CD4-positive, alpha-beta memory T cell (primary cell): ENCODE data around the gene SAMD4A. TPM values are rescaled to one million over a fixed set of nuclear protein-coding genes. Genes with fewer than 3 reads are reported as not detected.
A peak's percentile ranks its signal among the peaks of the same experiment; 100 is the strongest.

ENCODE experiments used
- CTCF ChIA-PET: fragments of 350-600 bp; sonication (Branson Sonifier 250); formaldehyde crosslinking; loops from one replicate; lab custom pipeline; 2021; ENCODE audit warnings: inconsistent platforms; ENCODE audit not compliant: partially characterized antibody; lab: Charles Lee
- POLR2A ChIA-PET: fragments of 350-600 bp; sonication (Branson Sonifier 250); formaldehyde crosslinking; loops from one replicate; lab custom pipeline; 2021; ENCODE audit not compliant: partially characterized antibody; lab: Charles Lee
- DNase-seq, 5 donors: peaks; one replicate each; pipeline versions ENCODE4 v3.0.0 to v3.0.0-alpha.2; 2020 to 2022; ENCODE audit warnings: mixed read lengths in 1 of 5
- H3K27ac ChIP-seq: one replicate; pipeline ENCODE4 v1.7.0; 2013; ENCODE audit warnings: low read depth, low read length
- H3K27me3 ChIP-seq: 2 replicates; pipeline ENCODE4 v1.7.0; 2013; ENCODE audit warnings: mild to moderate bottlenecking, low read length, moderate library complexity; ENCODE audit not compliant: insufficient read depth
- H3K36me3 ChIP-seq: 2 replicates; pipeline ENCODE4 v1.7.0; 2013; ENCODE audit warnings: mild to moderate bottlenecking, low read length, moderate library complexity; ENCODE audit not compliant: insufficient read depth
- H3K4me1 ChIP-seq: 2 replicates; pipeline ENCODE4 v1.7.0; 2013; ENCODE audit warnings: mild to moderate bottlenecking, low read length, moderate library complexity; ENCODE audit not compliant: insufficient read depth
- H3K4me3 ChIP-seq, 2 donors: one replicate each; pipeline ENCODE4 v1.7.0; 2013; ENCODE audit warnings: low read length in 2 of 2, mild to moderate bottlenecking in 1 of 2
- H3K9me3 ChIP-seq, 2 donors: one replicate each; pipeline ENCODE4 v1.7.0; 2013; ENCODE audit warnings: low read length in 2 of 2, control low read depth in 1 of 2; ENCODE audit not compliant: control insufficient read depth in 1 of 2
- H3K27ac Mint-ChIP-seq, 7 donors: one replicate each; pipeline ENCODE4 v1.8.0; 2020 to 2021; ENCODE audit warnings: mixed read lengths in 7 of 7, mild to moderate bottlenecking in 6 of 7, inconsistent platforms in 3 of 7, moderate library complexity in 3 of 7
- H3K27me3 Mint-ChIP-seq, 2 donors: one replicate each; pipeline ENCODE4 v1.8.0; 2020 to 2021; ENCODE audit warnings: mixed read lengths in 2 of 2
- H3K36me3 Mint-ChIP-seq, 2 donors: one replicate each; pipeline ENCODE4 v1.8.0; 2020 to 2021; ENCODE audit warnings: mixed read lengths in 2 of 2, inconsistent platforms in 1 of 2, mild to moderate bottlenecking in 1 of 2
- H3K4me1 Mint-ChIP-seq, 4 donors: one replicate each; pipeline ENCODE4 v1.8.0; 2020 to 2021; ENCODE audit warnings: mixed read lengths in 4 of 4, mild to moderate bottlenecking in 1 of 4
- H3K4me3 Mint-ChIP-seq, 8 donors: one replicate each; pipeline ENCODE4 v1.8.0; 2020 to 2021; ENCODE audit warnings: mixed read lengths in 8 of 8, mild to moderate bottlenecking in 7 of 8, moderate library complexity in 6 of 8, inconsistent platforms in 3 of 8
- H3K9me3 Mint-ChIP-seq, 8 donors: one replicate each; pipeline ENCODE4 v1.8.0; 2020 to 2021; ENCODE audit warnings: mixed read lengths in 8 of 8, mild to moderate bottlenecking in 5 of 8, inconsistent platforms in 3 of 8, moderate library complexity in 1 of 8
- intact Hi-C: fragments of 100-400 bp; cut with micrococcal nuclease; formaldehyde crosslinking; loops from one replicate; pipeline ENCODE4 v1.15.1; 2023
- polyA plus RNA-seq, 2 donors: library from polyadenylated mRNA; unstranded; fragments of 300-500 nt; fragmentation: Illumina TruSeq; gene quantifications; one replicate each; pipeline ENCODE4 v1.2.3, GENCODE V29; 2021
- total RNA-seq, 2 experiments: library from RNA; stranded (reverse); gene quantifications; one replicate each; pipeline ENCODE4 v1.2.3, GENCODE V29; 2021

SAMD4A gene
- total and polyA plus RNA-seq, 4 experiments from 2014 or later, result 0.72 to 1.4 (median 0.93) TPM; not detected in 1

DNA sequence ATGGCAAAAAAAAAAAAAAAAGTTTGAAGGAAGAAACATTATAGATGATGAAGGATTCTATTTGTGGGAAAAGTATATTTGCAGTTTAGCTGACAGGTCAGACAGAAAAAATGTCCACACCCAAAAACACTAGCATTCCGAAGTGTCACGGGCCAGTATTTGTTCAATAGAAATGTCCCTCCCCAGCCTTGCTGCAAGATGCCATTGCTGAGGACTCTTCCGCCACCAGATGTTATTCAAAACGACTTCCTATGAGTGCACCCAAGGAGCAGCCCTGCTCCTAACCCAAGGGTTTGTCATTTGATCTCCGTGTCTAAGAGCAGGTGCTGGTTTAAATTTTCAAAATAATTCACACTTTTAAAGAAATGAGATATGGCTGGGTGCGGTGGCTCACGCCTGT, 172.6 kb downstream of the SAMD4A start:
- H3K27ac Mint-ChIP-seq, result no peak overlapping the region
- ChIA-PET CTCF (interaction anchor here (1.3 to 1.5 kb wide), 2 partner anchors 12 to 35 kb away, joined by 3 to 5 read pairs; no protein-coding TSS in a partner anchor), POLR2A (no interaction called here)
- H3K36me3 ChIP-seq, result no peaks in the 10 kb centered on the region
- H3K9me3 ChIP-seq, result no peaks in the 10 kb centered on the region
- no peak for DNase-seq
- peaks cover 7 to 37% (median 25%) of the 10 kb centered on the region in 4 donors for H3K4me1 Mint-ChIP-seq
- H3K4me1 ChIP-seq, result peaks cover 16% of the 10 kb centered on the region
- no peaks in the 10 kb centered on the region for H3K36me3 Mint-ChIP-seq
- H3K27me3 Mint-ChIP-seq, result no peaks in the 10 kb centered on the region
- intact Hi-C loops, result no loop called here
- H3K4me3 ChIP-seq, result no peak overlapping the region
- no peaks in the 10 kb centered on the region for H3K9me3 Mint-ChIP-seq
- H3K4me3 Mint-ChIP-seq, result no peak overlapping the region
- no peaks in the 10 kb centered on the region for H3K27me3 ChIP-seq
- H3K27ac ChIP-seq, result no peak overlapping the region

DNA sequence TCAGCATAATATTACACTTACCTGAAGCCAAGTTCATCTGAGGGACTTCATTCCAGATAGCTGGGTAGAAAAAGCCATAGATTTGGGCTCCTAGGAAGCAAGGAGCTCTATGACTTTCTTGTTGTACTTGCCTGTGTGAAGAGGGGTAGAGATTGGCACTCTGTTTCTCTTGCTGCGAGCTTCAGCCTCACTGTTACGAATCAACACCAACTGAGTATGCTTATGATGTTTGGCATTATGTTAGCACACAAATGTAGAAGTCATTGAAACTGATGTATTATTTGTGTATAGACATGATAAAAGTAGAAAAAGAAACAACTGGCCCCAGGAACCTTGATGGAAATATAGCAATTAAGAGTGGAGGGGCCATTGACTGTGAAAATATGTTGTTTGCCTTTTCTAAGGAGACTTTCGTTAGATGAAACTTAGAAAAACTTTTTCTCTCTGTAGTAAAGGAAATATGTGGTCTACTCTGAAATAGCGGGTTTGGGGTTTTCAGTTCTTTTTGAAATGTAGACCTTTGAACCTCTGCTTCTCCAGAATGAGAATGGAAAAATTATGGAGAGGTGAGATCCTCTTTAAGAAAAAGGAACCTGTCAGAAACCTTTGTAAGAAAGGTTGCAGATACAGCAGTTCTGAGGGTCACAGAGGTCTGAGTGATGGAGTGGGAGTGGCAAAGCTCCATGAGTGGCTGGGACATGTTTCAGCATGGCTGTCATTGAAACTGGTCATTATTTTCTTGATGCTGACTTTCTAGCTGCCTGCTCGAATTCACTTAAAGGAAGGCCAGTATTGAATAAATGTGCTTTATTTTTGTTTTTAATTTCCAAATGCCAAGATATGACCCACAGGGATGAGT, 175.8 kb downstream of the SAMD4A start:
- intact Hi-C loops, result no loop called here
- Mint-ChIP-seq H3K9me3 (no peaks in the 10 kb centered on the region), H3K27me3 (no peaks in the 10 kb centered on the region), H3K36me3 (no peaks in the 10 kb centered on the region), H3K4me3 (no peak overlapping the region), H3K4me1 (peaks cover 7 to 27% (median 19%) of the 10 kb centered on the region in 4 donors), H3K27ac (no peak overlapping the region)
- Histone ChIP-seq H3K9me3 (no peaks in the 10 kb centered on the region), H3K27me3 (no peaks in the 10 kb centered on the region), H3K27ac (no peak overlapping the region), H3K4me3 (no peak overlapping the region), H3K4me1 (peaks cover 7% of the 10 kb centered on the region), H3K36me3 (no peaks in the 10 kb centered on the region)
- DNase-seq, result no peak
- ChIA-PET CTCF (interaction anchor here (1.3 kb wide), 1 partner anchor 19 kb away, joined by 3 read pairs; no protein-coding TSS in a partner anchor), POLR2A (no interaction called here)

DNA sequence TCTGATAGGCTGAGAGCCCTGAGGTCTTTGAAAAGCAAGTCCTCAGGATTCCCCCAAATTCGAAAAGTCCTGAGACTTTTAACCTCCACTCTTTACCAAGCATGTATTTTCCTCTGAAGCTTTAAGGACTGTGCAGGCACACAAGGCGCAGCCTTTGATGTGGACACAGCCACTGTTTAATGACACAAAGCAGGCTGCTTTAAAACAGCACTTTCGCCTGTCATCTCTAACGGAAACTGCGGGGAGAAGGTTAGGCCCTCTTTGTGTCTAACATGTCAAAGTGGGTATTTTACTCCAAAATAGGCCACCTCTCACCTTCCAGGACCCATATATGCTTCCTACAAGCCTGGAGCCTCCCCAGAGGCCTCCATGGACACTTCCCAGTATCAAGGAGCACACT, 176.5 kb downstream of the SAMD4A start:
- H3K9me3 Mint-ChIP-seq, result no peaks in the 10 kb centered on the region
- no peaks in the 10 kb centered on the region for H3K36me3 ChIP-seq
- H3K27ac Mint-ChIP-seq, result peak overlapping the region in 1 of 7 donors; percentile 49
- CTCF ChIA-PET, result interaction anchor here (1.3 kb wide), 1 partner anchor 18 kb away, joined by 3 read pairs; no protein-coding TSS in a partner anchor
- no peaks in the 10 kb centered on the region for H3K36me3 Mint-ChIP-seq
- no peak overlapping the region for H3K4me3 Mint-ChIP-seq
- H3K27me3 Mint-ChIP-seq, result no peaks in the 10 kb centered on the region
- no peaks in the 10 kb centered on the region for H3K9me3 ChIP-seq
- no peak overlapping the region for H3K27ac ChIP-seq
- H3K4me3 ChIP-seq, result no peak overlapping the region
- intact Hi-C loops, result no loop called here
- POLR2A ChIA-PET, result no interaction called here
- no peak for DNase-seq
- peaks cover 4 to 21% (median 14%) of the 10 kb centered on the region in 4 donors for H3K4me1 Mint-ChIP-seq
- peaks cover 5% of the 10 kb centered on the region for H3K4me1 ChIP-seq
- no peaks in the 10 kb centered on the region for H3K27me3 ChIP-seq

DNA sequence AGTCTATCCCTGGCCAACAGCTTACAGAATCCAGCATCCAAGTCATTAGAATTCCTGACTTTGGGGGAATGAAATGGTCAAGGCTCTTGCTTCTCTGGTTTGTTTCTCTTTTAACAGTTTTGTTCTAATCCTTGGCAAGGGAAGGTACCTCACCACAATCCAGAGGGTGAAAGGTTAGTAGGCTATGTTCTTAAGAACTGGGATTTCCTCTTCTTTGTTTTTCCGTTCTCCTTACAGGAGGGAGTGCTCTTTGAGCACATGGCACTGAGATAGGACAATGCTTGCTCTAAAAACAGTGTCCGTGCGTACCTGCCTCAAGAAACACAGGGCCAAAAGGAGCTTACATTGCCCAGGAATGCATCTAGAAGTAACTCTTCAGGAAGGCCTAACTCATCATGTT, 179.1 kb downstream of the SAMD4A start:
- H3K9me3 Mint-ChIP-seq, result no peaks in the 10 kb centered on the region
- no peaks in the 10 kb centered on the region for H3K27me3 ChIP-seq
- no peaks in the 10 kb centered on the region for H3K9me3 ChIP-seq
- CTCF ChIA-PET, result interaction anchor here (3.1 kb wide), 1 partner anchor 28 kb away, joined by 11 read pairs; no protein-coding TSS in a partner anchor
- no peak overlapping the region for H3K4me3 ChIP-seq
- peaks cover 5% of the 10 kb centered on the region for H3K4me1 ChIP-seq
- H3K27ac ChIP-seq, result no peak overlapping the region
- no peak for DNase-seq
- peaks cover 4 to 20% (median 12%) of the 10 kb centered on the region in 4 donors for H3K4me1 Mint-ChIP-seq
- no peaks in the 10 kb centered on the region for H3K27me3 Mint-ChIP-seq
- no peak overlapping the region for H3K27ac Mint-ChIP-seq
- POLR2A ChIA-PET, result no interaction called here
- no peaks in the 10 kb centered on the region for H3K36me3 ChIP-seq
- intact Hi-C loops, result no loop called here
- no peak overlapping the region for H3K4me3 Mint-ChIP-seq
- no peaks in the 10 kb centered on the region for H3K36me3 Mint-ChIP-seq

DNA sequence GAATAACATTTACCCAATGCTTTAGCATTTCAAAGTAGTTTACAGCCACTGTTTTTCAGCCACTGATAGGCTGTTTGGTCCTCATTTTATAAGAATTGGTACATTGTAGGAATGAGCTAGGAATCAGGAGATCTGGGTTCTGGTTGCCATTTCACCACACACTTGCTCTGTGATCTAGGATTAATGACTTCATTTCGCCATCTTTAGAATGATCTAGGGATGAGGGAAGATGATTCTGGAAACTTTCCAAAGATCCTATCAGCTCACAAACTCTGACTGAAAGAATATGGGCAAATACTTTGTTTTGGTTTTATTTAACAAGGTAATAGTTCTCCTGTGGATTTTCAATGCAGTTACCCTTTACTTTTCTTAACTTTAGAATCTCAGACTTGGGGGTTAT, 180.7 kb downstream of the SAMD4A start:
- no peaks in the 10 kb centered on the region for H3K36me3 ChIP-seq
- H3K36me3 Mint-ChIP-seq, result peaks cover 0 to 3% of the 10 kb centered on the region in 2 donors
- POLR2A ChIA-PET, result no interaction called here
- no peak overlapping the region for H3K4me3 ChIP-seq
- no peak overlapping the region for H3K27ac Mint-ChIP-seq
- H3K4me1 Mint-ChIP-seq, result peaks cover 0 to 8% (median 4%) of the 10 kb centered on the region in 4 donors
- no peaks in the 10 kb centered on the region for H3K27me3 ChIP-seq
- H3K9me3 ChIP-seq, result no peaks in the 10 kb centered on the region
- CTCF ChIA-PET, result interaction anchor here (1.1 to 3.1 kb wide), 2 partner anchors 17 to 26 kb away, joined by 3 to 11 read pairs; no protein-coding TSS in a partner anchor
- no peak overlapping the region for H3K4me3 Mint-ChIP-seq
- no peaks in the 10 kb centered on the region for H3K9me3 Mint-ChIP-seq
- peaks cover 2% of the 10 kb centered on the region for H3K4me1 ChIP-seq
- no peaks in the 10 kb centered on the region for H3K27me3 Mint-ChIP-seq
- no peak overlapping the region for H3K27ac ChIP-seq
- intact Hi-C loops, result no loop called here
- no peak for DNase-seq

DNA sequence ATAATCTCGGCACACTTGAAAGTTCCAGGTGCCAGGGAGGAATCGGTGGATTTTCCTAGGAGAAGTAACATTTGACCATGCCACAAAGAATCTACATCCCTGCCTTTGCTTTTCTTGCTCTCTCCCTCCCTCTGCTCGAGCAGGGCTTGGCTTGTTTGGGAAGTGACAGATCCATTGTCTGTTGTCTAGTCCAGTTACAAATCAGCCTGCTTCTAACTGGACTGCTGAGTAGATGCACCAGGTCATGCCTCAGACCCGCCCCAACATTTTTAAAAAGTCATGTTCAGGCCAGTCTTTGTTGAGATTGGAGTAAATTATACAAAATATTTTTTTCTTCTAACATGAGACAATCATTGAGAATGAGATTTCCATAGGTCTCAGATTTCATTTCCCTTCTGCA, 182.3 kb downstream of the SAMD4A start:
- Histone ChIP-seq H3K4me3 (no peak overlapping the region), H3K36me3 (no peaks in the 10 kb centered on the region), H3K27me3 (no peaks in the 10 kb centered on the region), H3K27ac (no peak overlapping the region), H3K4me1 (no peaks in the 10 kb centered on the region), H3K9me3 (no peaks in the 10 kb centered on the region)
- H3K9me3 Mint-ChIP-seq, result no peaks in the 10 kb centered on the region
- intact Hi-C loops, result no loop called here
- ChIA-PET CTCF (no interaction called here), POLR2A (no interaction called here)
- H3K4me1 Mint-ChIP-seq, result no peaks in the 10 kb centered on the region
- no peaks in the 10 kb centered on the region for H3K27me3 Mint-ChIP-seq
- no peak overlapping the region for H3K4me3 Mint-ChIP-seq
- peaks cover 0 to 3% of the 10 kb centered on the region in 2 donors for H3K36me3 Mint-ChIP-seq
- H3K27ac Mint-ChIP-seq, result no peak overlapping the region
- DNase-seq, result no peak

DNA sequence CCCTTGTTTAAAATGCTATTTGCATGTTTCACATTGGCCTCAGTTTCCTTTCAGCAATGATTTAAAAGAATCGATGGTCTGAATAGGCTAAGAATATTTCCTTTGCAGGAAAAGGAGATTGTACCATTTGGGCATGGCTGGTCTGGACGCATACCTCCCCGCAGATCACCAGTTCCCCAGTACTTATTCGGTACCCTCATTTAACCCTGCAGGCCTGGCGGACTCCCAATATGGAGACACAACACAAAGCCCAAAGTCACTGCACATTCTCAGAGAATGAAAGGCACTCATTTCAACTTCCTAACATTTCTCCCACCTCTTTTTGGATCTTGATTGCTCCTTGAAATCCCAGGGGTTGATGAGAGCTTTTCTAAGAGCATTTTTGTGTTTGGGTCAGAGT, 182.8 kb downstream of the SAMD4A start:
- H3K27me3 Mint-ChIP-seq, result no peaks in the 10 kb centered on the region
- peaks cover 0 to under 1% (median 0%) of the 10 kb centered on the region in 4 donors for H3K4me1 Mint-ChIP-seq
- H3K36me3 Mint-ChIP-seq, result peaks cover 0 to 3% of the 10 kb centered on the region in 2 donors
- H3K9me3 Mint-ChIP-seq, result no peaks in the 10 kb centered on the region
- Histone ChIP-seq H3K36me3 (no peaks in the 10 kb centered on the region), H3K27ac (no peak overlapping the region), H3K27me3 (no peaks in the 10 kb centered on the region), H3K4me1 (no peaks in the 10 kb centered on the region), H3K9me3 (no peaks in the 10 kb centered on the region), H3K4me3 (no peak overlapping the region)
- no peak for DNase-seq
- ChIA-PET POLR2A (no interaction called here), CTCF (no interaction called here)
- H3K27ac Mint-ChIP-seq, result peak overlapping the region in 1 of 7 donors; percentile 34
- H3K4me3 Mint-ChIP-seq, result no peak overlapping the region
- intact Hi-C loops, result no loop called here
